Measurements from ENCODE around the gene BFSP1.

DNA sequence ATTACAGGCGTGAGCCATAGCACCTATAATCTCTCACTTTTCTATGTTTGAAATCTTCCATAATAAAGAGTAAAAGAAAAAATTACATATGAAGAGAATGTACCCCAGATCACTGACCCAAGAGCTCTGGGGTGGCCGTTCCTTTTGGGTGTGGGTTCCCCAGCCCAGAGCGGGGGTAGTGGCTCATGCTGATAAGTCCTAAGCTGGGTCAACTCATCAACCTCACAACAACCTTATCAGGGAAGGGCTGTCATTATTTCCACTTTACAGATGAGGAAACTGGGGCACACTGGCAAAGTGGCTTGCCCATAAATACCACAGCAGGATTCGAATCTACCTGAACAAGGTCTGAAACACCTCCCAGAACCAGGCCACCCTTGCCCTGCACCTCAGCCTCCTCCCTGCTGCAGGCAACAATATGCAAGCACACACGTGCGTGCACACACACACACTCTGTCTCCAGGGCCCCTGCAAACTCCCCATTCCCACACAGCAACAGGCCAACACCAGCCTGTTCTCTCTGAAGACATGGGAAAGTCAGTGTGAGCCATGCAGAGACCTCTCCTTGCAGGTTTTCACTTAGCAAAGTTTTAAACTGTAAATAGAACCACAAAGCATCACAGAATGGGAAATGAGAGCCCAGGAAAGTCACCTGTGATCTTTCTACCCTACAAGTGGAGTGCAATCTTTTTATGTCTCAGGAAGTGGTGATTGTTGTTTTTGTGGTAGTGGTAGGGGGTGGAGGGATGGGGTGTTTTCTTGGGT, 27.7 kb downstream of the BFSP1 start:
- TF ChIP-seq CTCF (IDR thresholded peaks at IDR 0.05) (no peak), ZFX (IDR thresholded peaks at IDR 0.05; ENCODE audit: borderline replicate concordance) (no peak)

Data from 22Rv1 (cell line).